Subcutaneous adipose tissue (tissue), 4 donors: ENCODE results near the gene KLF15. TPM values are rescaled to one million over a fixed set of nuclear protein-coding genes. Genes with fewer than 3 reads are reported as not detected.

Experiments
- total RNA-seq, 4 donors: library from RNA; depleted of rRNA; stranded (reverse); fragments of >200 nt; gene quantifications; one replicate each; pipeline ENCODE4 v1.1.0, GENCODE V29; 2016
- TF ChIP-seq, protein P1 (sequence below): fragments of 450-650 bp; IDR thresholded peaks from one replicate; pipeline ENCODE4 v1.5.1; 2016; ENCODE audit warnings: low read depth, mild to moderate bottlenecking, control low read depth, antibody characterized with exemption, moderate library complexity

Gene KLF15
- total RNA-seq, 4 donors from 2014 or later, result 51.3 to 147 (median 73.0) TPM

DNA sequence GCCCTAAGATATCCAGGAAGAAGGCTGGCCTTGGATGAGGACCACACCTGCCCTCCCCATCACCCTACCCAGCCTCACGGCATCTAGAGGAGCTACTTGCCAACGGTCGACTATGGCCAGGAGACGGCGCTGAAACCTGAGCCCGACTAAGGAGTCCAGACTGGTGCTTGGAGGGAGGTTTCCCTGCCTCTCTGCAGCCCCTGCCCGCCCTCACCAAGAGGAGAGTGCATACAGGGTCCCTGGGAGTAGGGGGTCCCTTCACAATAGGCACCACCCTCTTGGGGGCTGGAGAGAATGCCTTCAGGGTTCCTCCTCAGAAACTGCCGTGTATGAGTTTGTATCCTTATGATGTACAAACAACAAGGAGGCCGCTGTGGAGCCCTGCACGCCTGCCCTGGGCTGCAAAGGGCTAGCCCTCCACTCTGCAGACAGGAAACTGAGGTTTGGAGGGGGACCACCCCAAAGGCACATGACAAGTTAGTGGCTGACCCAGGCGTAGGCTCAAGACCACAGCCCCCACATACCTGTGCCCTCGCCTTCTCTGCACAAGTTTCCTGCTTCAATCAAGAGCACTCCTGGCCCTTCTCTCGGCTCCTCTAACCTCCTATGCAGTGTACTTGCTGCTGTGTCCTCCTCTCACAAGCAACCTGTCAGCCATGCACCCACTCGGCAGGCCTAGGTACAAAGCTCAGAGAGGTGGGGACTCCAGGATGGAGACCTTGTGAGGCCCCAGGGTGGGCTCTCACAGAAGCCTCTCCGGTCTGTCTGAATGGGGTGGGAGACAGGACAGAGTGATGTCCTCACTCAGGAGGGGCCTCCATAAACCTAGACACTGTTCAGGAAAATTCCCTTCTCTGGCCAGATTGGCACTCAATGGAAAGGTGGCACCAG, 7.4 kb downstream of the KLF15 start:
- TF ChIP-seq, protein P1, sequence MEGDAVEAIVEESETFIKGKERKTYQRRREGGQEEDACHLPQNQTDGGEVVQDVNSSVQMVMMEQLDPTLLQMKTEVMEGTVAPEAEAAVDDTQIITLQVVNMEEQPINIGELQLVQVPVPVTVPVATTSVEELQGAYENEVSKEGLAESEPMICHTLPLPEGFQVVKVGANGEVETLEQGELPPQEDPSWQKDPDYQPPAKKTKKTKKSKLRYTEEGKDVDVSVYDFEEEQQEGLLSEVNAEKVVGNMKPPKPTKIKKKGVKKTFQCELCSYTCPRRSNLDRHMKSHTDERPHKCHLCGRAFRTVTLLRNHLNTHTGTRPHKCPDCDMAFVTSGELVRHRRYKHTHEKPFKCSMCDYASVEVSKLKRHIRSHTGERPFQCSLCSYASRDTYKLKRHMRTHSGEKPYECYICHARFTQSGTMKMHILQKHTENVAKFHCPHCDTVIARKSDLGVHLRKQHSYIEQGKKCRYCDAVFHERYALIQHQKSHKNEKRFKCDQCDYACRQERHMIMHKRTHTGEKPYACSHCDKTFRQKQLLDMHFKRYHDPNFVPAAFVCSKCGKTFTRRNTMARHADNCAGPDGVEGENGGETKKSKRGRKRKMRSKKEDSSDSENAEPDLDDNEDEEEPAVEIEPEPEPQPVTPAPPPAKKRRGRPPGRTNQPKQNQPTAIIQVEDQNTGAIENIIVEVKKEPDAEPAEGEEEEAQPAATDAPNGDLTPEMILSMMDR, result no peak

DNA sequence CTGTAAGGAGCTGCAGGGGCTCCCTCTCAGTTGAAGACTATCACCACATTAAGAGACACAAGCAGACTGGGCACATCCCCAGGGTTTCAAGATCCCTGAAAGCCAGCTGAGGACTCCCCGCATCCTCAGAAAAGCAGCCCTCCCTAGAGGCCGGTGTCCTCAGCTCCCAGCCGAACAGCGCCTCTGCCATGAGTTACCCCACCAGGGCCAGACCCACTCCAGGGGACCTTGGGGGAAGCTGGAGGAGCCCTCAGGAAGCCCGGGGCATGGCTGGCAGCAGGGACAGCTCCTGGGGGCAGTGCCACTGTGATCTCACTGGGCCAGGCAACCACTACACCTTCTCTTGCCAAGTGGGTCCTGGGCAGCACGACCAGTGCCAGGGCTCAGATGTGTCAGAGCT, 8.1 kb downstream of the KLF15 start:
- TF ChIP-seq, protein P1, result no peak

DNA sequence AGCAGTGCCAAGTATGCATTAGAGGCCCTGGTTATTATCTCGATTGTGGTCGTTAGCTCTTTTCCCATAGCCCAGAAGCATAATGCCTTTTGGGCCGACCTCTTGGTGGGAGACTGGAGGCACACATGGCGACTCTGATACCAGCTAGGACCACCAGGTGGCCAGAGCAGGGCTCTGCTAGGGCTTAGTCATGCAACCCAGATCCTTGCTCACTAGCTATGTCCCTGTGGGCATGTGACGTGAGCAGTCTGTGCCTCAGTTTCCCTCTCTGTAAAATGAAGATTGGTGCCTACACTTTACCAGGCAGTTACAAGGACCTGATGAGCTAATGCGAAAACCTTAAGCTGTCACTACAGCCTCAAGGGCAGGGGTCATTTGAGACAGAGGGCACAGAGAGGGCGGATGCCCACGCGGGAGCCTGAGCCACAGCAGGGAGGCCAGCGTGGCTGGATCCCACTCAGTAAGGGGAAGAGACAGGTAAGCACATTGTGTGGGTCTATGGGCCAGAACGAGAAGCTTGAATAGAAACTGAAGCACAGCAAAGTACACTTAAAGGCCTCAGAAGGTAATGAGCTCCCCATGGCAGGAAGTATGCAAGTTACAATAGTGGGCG, 8.8 kb downstream of the KLF15 start:
- TF ChIP-seq, protein P1, result no peak

DNA sequence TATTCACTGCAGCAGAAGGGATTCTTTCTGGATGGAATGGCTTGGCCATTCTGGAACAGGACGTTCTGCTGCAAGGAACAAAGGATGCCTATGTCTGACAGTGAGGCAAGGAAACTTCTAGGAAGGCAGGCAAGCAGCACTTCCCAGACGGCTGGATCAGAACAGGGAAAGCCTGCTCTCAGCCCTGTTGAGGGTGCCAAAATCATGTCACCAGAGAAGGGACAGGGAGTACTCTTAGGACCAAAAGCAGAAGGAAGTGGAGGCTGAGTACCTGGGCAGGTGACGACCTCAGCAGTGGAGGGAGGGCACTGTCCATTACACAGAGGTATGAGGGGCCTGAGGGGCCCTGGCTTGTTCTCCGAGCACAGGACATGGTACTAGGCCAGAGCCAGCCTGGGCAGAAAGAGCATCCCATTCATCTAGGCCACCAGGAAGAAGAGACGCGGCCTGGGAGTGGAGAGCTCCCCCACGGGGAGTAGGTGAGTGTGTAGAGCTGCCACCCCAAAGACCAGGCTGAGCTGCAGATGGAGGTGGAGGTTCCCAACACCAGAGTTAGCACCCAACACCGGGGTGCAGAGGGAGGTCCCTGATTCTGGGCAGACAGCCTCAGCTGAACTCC, 9.6 kb downstream of the KLF15 start:
- TF ChIP-seq, protein P1, result no peak

DNA sequence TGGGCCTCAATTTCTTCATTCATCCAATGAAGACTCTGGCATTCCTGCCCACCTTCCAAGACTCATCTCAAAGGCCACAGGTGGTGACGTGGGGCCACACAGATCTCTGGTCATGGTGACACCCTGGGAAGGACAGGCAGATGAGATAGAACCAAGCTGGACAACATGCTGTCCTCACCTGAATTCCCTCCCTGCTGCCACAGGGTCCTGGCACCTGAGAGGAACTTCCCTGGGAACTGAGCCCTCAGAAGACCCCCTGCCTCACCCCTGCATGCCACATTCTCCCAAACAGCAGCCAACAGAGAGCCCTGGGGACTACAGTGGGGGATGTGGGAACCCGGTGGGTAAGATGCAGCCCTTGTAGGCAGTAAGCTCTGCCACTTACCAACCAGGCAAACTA, 10.7 kb downstream of the KLF15 start:
- TF ChIP-seq, protein P1, result no peak

DNA sequence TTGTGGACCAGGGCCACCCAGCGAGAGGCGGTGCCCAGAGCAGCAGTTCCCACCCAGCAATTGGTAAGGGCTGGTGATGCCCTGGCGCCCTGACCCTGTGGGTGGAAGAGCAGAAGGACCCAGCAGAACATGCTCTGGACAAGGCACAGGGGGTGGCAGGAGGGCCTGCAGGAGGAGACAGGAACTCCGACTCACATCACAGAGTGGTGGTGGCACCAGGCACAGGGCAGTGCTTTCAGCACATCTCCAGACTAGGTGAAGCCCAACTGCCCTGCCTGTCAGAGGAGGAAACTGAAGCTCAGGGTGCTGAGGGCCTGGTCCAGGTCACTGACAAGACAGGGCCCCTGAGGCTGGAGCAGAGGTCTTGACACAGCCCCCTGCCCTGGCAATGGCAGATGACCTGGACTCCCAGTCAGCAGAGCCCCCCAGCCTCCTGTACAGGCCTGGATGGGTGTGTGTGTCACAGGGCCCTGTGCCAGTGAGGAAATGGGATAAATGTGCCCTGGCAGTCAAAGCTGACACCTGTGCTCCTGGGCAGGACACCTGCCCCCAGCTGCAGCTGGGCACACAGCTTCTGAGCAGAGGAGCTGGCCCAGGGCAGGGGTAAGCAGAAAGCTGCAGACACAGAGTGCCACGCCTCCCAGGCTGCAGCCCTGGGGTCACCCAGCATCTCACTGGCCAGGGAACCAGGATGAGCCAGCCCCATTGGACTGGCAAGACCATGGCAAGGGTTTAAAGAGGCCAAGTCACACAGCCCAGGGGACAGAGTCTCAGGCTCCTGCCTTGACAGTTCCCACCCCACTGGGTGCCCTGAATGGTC, 11.4 kb downstream of the KLF15 start:
- TF ChIP-seq, protein P1, result no peak
